Sigmoid colon (tissue), 4 donors: ENCODE data around the gene GRAP2.

ENCODE experiments used
- EP300 ChIP-seq, 4 donors: sonication (generic); formaldehyde crosslinking; IDR thresholded peaks; one replicate each; pipeline ENCODE4 v1.6.1; 2017; ENCODE audit warnings: antibody characterized with exemption in 4 of 4
- TF ChIP-seq, protein P1 (sequence below), 4 experiments: fragments of 450-650 bp in 3 of 4; fragments of 200-600 bp in 1 of 4; IDR thresholded peaks; one replicate each; pipeline ENCODE4 v1.5.1; 2016 to 2019; ENCODE audit warnings: antibody characterized with exemption in 4 of 4, mild to moderate bottlenecking in 3 of 4, moderate library complexity in 2 of 4

DNA sequence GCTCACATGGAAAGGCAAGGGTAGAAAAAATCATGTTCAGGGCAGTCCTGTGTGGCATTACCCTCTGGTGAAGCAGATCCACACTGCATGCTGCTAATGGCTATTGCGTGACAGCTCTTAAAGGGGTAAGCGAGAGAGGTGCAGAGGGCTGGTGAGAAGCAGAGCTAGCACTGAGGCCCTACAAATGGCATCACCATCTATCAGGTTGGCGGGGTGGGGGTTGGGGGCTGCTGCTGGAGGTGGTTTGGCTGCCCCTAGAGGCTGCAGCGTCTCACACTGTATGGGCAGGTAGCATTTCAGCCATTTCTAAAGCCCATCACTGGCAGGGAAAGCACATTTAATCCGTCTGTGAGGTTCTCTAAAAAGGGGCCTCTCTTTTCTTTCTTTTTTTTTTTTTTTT lies 42.5 kb downstream of the GRAP2 start:
- TF ChIP-seq EP300 (IDR thresholded peaks at IDR 0.05), result no peak
- TF ChIP-seq, protein P1, sequence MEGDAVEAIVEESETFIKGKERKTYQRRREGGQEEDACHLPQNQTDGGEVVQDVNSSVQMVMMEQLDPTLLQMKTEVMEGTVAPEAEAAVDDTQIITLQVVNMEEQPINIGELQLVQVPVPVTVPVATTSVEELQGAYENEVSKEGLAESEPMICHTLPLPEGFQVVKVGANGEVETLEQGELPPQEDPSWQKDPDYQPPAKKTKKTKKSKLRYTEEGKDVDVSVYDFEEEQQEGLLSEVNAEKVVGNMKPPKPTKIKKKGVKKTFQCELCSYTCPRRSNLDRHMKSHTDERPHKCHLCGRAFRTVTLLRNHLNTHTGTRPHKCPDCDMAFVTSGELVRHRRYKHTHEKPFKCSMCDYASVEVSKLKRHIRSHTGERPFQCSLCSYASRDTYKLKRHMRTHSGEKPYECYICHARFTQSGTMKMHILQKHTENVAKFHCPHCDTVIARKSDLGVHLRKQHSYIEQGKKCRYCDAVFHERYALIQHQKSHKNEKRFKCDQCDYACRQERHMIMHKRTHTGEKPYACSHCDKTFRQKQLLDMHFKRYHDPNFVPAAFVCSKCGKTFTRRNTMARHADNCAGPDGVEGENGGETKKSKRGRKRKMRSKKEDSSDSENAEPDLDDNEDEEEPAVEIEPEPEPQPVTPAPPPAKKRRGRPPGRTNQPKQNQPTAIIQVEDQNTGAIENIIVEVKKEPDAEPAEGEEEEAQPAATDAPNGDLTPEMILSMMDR (IDR thresholded peaks at IDR 0.05), result no peak
